Endothelial cell of umbilical vein (primary cell): Measurements from ENCODE around the gene EFHD2.

Experiments used
- EZH2 ChIP-seq: IDR thresholded peaks from 2 replicates; pipeline ENCODE4 v1.6.1; 2012; ENCODE audit warnings: borderline replicate concordance, low read depth, mild to moderate bottlenecking, moderate library complexity, low read length, inconsistent platforms; ENCODE audit not compliant: severe bottlenecking
- JUN ChIP-seq: IDR thresholded peaks from 2 replicates; pipeline ENCODE4 v1.6.1; 2011; ENCODE audit warnings: borderline replicate concordance, low read depth; ENCODE audit not compliant: insufficient read length, insufficient read depth
- MYC ChIP-seq: IDR thresholded peaks from one replicate; pipeline ENCODE4 v1.6.1; 2011; ENCODE audit warnings: mild to moderate bottlenecking, low read depth, low read length
- POLR2A ChIP-seq: IDR thresholded peaks from 2 replicates; pipeline ENCODE4 v1.6.1; 2012; ENCODE audit warnings: low read depth, mild to moderate bottlenecking, control low read depth, low read length
- POLR2AphosphoS5 ChIP-seq: IDR thresholded peaks from 2 replicates; pipeline ENCODE4 v1.6.1; 2012; ENCODE audit warnings: low read depth, mild to moderate bottlenecking, control low read depth, low read length, moderate library complexity; ENCODE audit not compliant: insufficient read depth
- TF ChIP-seq, protein P1 (sequence below), 2 donors: IDR thresholded peaks; 1 replicate in 1 of 2; 2 replicates in 1 of 2; pipeline ENCODE4 v1.5.1; 2011; ENCODE audit warnings: low read length in 2 of 2, mild to moderate bottlenecking in 2 of 2, moderate library complexity in 2 of 2, control low read depth in 1 of 2, inconsistent platforms in 1 of 2, low read depth in 1 of 2; ENCODE audit not compliant: insufficient read depth in 1 of 2; ENCODE audit errors: extremely low read depth in 1 of 2
- TF ChIP-seq, protein P2 (sequence below): IDR thresholded peaks from 2 replicates; pipeline ENCODE4 v1.6.1; 2011; ENCODE audit not compliant: insufficient read depth, insufficient read length

DNA sequence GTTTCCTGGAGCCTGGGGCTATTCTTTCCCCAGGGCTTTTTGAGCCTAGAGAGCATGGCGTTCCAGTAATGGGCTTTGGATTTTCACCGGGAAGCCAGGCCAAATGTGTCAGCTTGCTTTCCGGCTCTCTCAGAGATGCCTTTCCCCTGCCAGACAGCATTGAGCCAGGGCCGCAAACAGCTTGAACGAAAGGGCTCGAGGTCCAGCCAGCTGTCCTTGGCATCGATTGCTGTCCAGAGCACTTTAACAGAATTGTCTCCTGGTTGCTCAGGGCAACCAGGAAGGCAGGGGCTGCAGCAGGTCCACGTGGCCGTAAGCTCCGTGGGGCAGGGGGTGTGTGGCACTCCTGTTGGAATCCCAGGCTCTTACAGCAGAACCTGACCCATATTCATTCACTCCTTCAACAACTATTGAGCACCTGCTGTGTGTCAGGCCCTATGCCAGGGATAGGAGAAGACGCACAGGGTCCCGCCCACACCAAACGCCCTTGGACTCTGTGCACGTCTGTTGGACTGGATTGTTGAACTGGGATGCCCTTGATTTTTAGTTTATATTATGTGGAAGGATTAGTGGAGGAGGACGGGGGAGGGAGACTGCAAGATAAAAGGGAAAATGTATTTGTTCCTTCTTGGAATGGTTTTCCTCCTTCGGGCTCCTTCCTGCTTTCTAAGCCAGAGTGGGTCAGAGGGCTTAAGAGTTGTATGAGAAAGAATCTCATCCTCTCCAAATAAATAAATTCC lies 38.7 kb upstream of the EFHD2 start:
- TF ChIP-seq POLR2A (no peak), POLR2AphosphoS5 (no peak), MYC (no peak), JUN (no peak), EZH2 (no peak)
- TF ChIP-seq, protein P1, sequence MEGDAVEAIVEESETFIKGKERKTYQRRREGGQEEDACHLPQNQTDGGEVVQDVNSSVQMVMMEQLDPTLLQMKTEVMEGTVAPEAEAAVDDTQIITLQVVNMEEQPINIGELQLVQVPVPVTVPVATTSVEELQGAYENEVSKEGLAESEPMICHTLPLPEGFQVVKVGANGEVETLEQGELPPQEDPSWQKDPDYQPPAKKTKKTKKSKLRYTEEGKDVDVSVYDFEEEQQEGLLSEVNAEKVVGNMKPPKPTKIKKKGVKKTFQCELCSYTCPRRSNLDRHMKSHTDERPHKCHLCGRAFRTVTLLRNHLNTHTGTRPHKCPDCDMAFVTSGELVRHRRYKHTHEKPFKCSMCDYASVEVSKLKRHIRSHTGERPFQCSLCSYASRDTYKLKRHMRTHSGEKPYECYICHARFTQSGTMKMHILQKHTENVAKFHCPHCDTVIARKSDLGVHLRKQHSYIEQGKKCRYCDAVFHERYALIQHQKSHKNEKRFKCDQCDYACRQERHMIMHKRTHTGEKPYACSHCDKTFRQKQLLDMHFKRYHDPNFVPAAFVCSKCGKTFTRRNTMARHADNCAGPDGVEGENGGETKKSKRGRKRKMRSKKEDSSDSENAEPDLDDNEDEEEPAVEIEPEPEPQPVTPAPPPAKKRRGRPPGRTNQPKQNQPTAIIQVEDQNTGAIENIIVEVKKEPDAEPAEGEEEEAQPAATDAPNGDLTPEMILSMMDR (IDR thresholded peaks at IDR 0.05; ENCODE audit: extremely low read depth in 1 of 2, insufficient read depth in 1 of 2, low read depth in 1 of 2, low read length in 2 of 2): no peak
- TF ChIP-seq, protein P2, sequence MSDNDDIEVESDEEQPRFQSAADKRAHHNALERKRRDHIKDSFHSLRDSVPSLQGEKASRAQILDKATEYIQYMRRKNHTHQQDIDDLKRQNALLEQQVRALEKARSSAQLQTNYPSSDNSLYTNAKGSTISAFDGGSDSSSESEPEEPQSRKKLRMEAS: no peak
